ENCODE measurements around the gene H2AZ1.
"Not testable (repeated sequence)": the region's sequence is repeated elsewhere in the genome, so short reads cannot be mapped to it uniquely, and the experiment has no call there.

H2AZ1 gene

GRCh38 chr4:99949999-99950912 is at the start of gene H2AZ1:
Gene H2AZ1, minus strand, starts transcription at chr4:99950275. Its CDS starts 105 bp downstream, at chr4:99950170.
- peak; percentile 97 for DNase-seq

- DNase-seq = no peak
Observed at GRCh38 chr4:99998062-99998867, 48.2 kb upstream of the H2AZ1 start.

GRCh38 chr4:99991741-99992140 is 41.7 kb upstream of the H2AZ1 start:
- no peak for DNase-seq

- DNase-seq = no peak
Observed at GRCh38 chr4:99987681-99988080, 37.6 kb upstream of the H2AZ1 start.

GRCh38 chr4:99986792-99987191 is 36.7 kb upstream of the H2AZ1 start:
- no peak for DNase-seq

- no peak for DNase-seq
Observed at GRCh38 chr4:99983289-99983943, 33.3 kb upstream of the H2AZ1 start.

- no peak for DNase-seq
Observed at GRCh38 chr4:99979872-99980271, 29.8 kb upstream of the H2AZ1 start.

GRCh38 chr4:99971453-99972111 is 21.5 kb upstream of the H2AZ1 start:
- no peak for DNase-seq

GRCh38 chr4:99968330-99968729 is 18.3 kb upstream of the H2AZ1 start:
- no peak for DNase-seq

- no peak for DNase-seq
Observed at GRCh38 chr4:99966692-99967091, 16.6 kb upstream of the H2AZ1 start.

GRCh38 chr4:99965674-99966350 is 15.7 kb upstream of the H2AZ1 start:
- no peak for DNase-seq

GRCh38 chr4:99965173-99965572 is 15.1 kb upstream of the H2AZ1 start:
- no peak for DNase-seq

GRCh38 chr4:99961711-99962110 is 11.6 kb upstream of the H2AZ1 start:
- DNase-seq = no peak

- no peak for DNase-seq
Observed at GRCh38 chr4:99960648-99961047, 10.6 kb upstream of the H2AZ1 start.

GRCh38 chr4:99958207-99958606 is 8.1 kb upstream of the H2AZ1 start:
- not testable (repeated sequence) for DNase-seq

- DNase-seq = no peak
Observed at GRCh38 chr4:99950913-99951254, 809 bp upstream of the H2AZ1 start.

- peak; percentile 91 for DNase-seq
Observed at GRCh38 chr4:99949034-99949998, 759 bp downstream of the H2AZ1 start.

- no peak for DNase-seq
Observed at GRCh38 chr4:99947608-99948007, 2.5 kb downstream of the H2AZ1 start.

GRCh38 chr4:99947190-99947578 is 2.9 kb downstream of the H2AZ1 start:
- no peak for DNase-seq

GRCh38 chr4:99946356-99947189 is 3.5 kb downstream of the H2AZ1 start, which contains the start of gene DNAJB14:
Gene DNAJB14, minus strand, starts transcription at chr4:99946618. Its CDS starts 47 bp downstream, at chr4:99946571.
- peak; percentile 83 for DNase-seq

Data from activated naive CD4-positive, alpha-beta T cell treated with Interleukin-2 at 50 U/mL for 16 hours (primary cell).